OCI-M2 (cell line): ENCODE results near the gene ATXN7L1.

Source experiments
- DNase-seq: peaks from one replicate; lab custom pipeline; 2025; ENCODE audit not compliant: unreplicated experiment; lab: John Stamatoyannopoulos, UW

The ATXN7L1 gene

GRCh38 chr7:105652359-105652993, 223.9 kb downstream of the ATXN7L1 start:
- peak; percentile 12 for DNase-seq

DNA sequence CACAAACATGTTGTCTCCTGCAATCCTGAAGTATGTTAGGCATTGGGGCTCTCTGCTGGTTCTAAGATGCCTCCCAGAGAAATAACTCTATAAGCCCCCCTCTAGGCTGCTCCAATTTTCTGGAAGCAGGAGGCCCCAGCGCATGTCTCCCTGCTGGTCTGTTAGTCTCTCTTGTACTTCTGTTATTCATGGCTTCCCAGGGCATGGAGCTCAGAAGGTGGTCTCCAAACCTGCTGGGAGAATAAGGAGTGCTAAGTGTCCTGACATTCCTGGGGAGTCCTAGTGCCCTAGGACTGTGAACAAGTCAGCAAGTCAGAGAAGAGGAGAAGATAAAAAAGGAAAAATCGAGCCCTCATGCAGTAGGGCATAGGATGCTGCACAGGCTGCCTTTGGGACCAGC, 224.6 kb downstream of the ATXN7L1 start:
- no peak for DNase-seq

GRCh38 chr7:105650382-105650970, 225.9 kb downstream of the ATXN7L1 start:
- no peak for DNase-seq

DNA sequence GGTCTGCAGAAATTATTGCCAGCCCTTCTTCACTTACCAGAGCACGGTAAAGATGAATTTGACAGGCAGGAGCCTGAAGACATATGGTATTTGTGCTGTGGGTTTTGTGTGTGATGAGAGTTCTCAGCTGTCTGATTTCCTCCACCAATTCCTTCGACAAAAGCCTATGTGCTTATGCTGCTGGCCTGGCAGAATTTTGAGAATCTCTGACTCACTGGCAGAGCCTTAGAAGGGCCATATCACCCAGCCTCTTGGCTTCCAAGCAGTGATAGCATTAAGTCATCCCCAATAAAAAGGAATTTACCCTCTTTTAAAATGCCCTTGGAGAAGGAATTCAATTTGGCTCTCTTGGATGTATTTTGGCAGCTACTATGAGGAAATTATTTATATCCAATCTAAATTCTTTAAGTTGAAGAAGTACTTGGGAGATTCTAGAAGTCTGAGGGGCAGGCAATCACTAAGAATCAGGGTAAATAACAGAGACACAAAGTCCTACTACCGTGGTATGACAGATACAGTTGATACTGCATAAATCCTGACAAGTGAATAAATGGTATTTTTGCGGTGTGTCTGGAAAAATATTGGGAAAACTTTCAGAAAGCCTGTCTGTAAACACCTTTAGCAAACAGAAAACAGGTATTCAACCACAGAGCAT, 226.5 kb downstream of the ATXN7L1 start:
- DNase-seq: no peak

DNA sequence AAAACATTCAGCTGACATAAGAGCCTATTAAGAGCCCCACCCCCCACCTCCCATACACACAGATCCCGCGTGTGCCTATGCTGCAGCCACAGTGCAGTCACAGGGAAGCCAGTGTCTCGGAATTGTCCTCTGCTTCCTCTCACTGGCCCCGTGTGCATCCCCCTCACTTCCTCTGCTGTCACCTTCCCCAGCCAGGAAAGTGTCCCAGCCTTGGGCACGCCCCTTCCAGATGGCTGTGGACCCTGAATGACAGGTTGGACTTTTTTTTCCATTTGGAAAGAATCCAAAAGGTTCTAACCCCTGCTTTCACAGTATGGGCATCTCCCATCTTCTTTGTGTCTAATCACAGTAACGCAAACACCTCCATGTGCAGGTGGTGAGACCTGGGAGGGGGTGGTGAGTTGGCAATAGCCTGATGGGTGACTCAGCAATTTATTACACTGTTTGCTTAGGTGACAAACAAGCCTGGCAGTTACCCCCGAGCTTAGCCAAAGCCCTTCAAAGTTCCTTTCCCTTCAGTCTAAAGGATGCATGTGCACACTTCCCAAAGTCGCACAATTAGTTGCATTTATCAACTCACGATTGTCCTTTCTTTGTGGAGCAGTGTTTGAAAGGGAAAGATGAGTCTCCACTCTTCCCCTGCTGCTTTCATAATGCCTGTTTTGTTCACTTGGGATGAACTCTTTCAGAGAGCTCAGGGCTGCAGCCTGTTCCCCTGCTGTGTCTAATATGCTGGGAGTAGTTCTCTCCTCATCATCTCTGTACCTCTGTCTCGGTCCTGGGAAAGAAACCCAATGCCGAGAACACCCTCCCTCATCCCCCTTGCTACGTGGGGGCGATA, 227.6 kb downstream of the ATXN7L1 start:
- no peak for DNase-seq

- DNase-seq: no peak
These were observed 228.8 kb downstream of the ATXN7L1 start for GRCh38 chr7:105647591-105647990.

- no peak for DNase-seq
These were observed 231.5 kb downstream of the ATXN7L1 start for GRCh38 chr7:105644937-105645336.

DNA sequence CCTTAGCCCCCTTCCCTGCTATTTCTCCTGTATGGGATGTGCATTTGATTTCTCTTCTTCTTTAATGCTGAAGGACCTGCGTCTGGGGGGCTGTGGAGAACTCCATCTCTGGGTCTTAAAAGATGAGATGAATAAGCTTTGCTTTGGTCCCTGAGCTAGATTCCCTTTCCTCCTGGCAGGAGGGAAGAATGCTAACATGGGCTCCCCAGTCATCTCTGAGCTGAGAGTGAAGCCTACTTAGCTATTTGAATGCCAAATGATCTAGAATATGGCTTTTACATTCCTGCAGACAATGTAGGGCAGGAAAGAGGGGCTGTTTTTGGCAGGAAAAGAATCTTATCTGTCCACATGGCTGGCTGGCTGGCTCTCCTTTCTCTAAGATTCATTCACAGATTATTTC, 232.5 kb downstream of the ATXN7L1 start:
- DNase-seq: no peak

GRCh38 chr7:105643384-105643783, 233.0 kb downstream of the ATXN7L1 start:
- no peak for DNase-seq

DNA sequence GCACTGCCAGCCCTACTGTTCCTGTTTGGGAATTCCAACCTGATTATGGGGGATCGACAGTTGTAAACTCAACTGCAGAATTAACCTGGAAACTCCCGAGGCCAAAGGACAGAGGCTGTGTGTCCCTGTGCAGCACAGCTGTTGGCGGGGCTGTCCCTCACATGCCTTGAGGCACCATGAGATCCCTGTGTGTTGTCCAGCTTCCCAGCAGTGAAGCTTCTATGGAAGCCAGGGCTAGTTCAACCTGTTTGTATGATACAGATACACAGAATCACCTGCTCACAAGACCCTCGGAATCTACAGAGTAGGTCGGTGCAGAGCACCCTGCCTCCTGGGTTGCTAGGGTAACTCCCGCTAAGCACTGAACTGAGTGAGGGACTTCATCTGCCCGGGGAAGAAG, 234.1 kb downstream of the ATXN7L1 start:
- DNase-seq: no peak

DNA sequence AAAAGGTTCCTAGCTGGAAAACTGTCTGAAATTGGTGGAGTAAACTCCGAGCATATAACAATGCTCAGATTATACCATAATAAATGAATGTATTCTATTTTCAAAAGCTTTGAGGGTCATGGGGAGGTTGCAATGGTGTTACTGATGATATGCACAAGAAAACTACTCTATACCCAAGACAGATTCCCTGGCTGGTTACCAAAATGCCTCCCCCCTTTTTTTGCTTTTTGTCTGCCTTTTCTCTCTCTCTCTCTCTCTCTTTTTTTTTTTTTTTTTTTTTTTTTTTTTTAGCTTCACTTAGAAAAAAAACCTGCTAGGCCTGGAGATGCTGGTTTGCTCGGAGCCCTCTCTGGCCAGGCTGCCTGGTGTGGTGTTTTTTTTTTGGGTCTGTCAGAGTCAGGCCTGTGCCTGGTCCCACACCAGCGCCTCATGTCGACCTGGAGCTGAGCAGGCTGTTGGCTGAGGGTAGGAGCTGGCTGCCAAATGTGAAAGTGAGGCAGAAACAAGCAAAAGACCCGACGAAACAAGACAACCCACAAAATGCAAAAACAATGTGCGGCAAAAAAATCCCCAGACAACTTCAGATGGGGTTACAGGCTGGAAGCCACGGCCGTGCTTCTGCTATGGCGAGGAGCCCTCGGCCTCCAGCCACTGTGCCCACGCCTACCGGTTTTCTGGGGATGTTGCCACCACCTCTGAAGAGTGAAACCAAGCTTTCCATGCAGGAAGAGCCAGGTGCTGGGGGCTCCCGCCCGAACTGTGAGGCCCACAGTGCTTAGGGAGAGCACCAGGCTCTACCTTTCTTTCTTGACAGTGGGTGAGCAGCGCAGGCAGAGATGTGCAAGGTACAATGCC, 235.2 kb downstream of the ATXN7L1 start:
- no peak for DNase-seq

GRCh38 chr7:105639667-105640493, 236.5 kb downstream of the ATXN7L1 start:
- no peak for DNase-seq

DNA sequence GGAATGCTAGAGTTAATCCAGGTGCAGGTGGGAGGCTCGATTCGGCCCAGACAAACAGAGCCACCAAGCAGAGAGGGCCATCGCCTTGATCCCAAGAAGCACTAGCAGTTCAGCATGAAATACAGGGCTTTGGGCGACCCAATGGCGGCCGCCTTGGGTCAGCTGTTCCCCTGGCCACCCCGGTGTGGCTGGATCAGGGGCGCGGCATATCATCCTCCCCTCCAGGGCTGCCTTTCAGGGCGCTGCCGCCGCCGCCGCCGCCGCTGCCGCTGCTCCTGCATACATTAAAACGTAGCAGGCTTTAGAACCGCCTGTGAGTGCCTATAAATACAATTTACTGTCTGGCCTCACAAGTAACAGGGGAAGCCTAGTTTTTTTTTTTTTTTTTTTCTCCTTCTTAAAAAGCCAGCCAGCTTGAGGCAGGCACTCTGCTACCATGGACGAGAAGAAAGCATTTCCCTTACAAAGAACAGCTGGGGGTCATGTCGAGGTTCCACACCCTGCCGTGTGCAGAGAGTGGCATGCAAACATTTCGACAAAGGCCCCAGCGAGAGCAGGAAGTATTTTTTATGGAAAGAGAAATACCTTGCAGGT, 237.4 kb downstream of the ATXN7L1 start:
- DNase-seq: no peak

GRCh38 chr7:105638334-105638733, 238.1 kb downstream of the ATXN7L1 start:
- DNase-seq: no peak

DNA sequence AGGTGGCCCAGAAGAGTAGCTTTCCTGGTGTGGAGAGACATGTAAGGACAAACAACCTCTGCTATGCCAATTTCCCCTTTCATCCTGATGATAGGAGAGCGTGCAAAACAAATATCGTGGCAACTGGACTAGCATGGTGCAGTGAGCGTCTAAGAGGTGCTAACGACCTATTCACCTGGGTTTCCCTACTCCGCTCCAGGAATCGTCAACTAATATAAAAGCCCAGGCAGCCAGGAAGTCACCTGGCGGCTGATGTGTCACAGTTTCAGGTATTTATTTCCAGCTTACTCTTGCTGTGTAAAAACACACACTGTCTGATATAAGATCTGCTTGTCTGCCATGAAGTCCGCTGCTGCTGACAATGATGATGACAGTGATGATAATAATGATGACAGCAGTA, 238.6 kb downstream of the ATXN7L1 start:
- no peak for DNase-seq

GRCh38 chr7:105636982-105637381, 239.4 kb downstream of the ATXN7L1 start:
- no peak for DNase-seq

DNA sequence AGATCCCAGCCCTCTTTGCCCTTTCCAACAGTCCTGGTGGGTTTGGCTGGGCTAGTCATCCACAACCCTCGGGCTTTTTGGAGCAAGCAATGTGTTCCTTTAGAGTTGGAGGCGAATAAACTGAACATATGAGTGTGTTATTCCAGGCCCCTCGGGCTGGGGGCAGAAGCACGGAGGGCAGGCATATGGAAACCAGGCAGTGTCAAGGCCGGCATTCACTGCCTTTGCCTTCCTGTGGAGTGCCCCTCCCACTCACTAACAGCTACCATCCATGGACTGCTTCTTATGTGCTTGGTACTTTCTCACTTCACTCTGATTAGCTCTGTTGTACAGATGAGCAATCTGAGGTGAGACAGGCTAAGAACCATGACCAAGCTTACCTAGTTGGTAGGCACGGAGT, 241.2 kb downstream of the ATXN7L1 start:
- no peak for DNase-seq

- DNase-seq: no peak
These were observed 250.4 kb downstream of the ATXN7L1 start for GRCh38 chr7:105625986-105626385.

DNA sequence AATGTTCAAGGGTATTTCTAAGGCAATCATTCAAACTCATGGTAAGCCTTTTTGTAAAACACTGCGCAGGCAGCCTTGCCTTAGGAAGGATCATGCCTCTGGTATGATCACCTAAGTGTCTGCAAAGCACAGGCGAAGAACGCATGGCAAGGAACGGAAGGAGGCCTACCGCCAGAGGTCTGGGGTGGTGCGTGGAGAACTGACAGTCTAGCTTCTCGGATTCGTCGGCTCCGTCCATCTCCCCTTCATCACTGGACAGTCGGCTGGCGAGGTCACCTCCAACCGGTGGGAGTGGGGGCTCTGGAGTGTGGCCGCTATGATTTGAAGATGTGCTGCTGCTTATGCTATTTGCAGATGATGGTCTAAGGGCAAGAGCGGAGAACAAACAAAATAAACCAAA, 252.5 kb downstream of the ATXN7L1 start:
- no peak for DNase-seq

DNA sequence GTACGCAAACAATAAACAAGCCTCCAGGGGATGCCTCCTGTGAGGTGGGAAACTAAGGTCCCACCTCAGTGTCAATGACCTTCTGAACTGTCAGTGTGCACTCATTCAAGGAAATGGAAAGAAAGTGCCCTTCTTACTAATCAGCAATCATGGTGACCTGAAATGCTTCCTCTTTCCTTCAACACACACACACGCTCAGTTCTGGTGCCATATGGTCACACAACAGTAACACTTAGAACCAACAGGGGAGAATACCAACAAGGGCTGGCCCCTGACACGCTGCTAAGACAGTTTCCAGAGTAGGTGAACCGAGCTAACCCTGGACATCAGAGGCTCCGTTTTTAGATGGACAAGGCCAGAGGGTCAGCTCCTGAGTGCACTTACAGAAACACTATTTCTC, 253.0 kb downstream of the ATXN7L1 start:
- no peak for DNase-seq
